NCI-H526 treated with DMSO at 0.1 percent for 48 hours (cell line): ENCODE results near the gene RPS15.
A peak's percentile ranks its signal among the peaks of the same experiment; 100 is the strongest.
"Not testable (repeated sequence)": the region's sequence is repeated elsewhere in the genome, so short reads cannot be mapped to it uniquely, and the experiment has no call there.

Experiments used
- DNase-seq: peaks from one replicate; lab custom pipeline; 2025; lab: John Stamatoyannopoulos, UW

RPS15 gene

GRCh38 chr19:1470305-1471009 is 32.3 kb downstream of the RPS15 start:
- DNase-seq = no peak

GRCh38 chr19:1471010-1471514 is 32.9 kb downstream of the RPS15 start:
- no peak for DNase-seq

- DNase-seq = no peak
Measured at GRCh38 chr19:1471515-1472160, 33.4 kb downstream of the RPS15 start.

GRCh38 chr19:1472231-1473084 is 34.3 kb downstream of the RPS15 start:
- DNase-seq = no peak

DNA sequence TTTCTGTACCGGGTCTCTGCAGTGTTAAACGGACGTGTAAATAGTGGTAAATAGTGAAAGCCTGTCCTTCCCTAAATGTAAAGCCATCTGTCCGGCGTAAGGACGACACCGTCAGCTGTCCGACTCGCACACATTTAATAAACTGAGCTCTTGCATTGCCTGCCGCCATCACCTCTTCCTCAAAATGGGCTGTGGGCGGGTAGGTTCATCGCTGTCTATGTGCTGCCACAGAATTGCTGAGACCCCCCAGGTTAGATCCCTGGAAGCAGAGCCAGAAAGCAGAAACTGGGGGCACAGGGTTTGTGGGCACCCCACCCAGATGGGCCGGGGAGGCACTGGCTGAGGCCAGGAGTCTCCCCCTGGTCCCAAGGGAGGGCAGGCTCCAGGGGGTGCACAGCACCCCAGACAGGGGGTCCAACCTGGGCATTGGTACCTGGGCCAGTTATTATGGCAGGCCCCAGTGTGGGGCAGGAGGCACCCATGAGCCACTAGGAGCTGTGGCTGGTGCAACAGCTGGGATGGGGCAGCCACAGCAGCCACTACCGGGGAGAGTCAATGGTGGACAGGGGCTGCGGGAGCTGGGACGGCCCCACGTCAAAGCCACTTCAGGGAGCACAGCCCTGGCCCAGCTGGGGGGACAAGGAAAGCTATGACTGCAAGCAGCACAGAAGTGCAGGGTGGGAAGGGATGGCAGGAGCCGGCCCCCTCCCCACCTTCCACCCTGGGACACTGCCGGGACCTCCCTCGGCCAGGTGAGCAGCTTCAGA is 35.1 kb downstream of the RPS15 start:
- no peak for DNase-seq

DNA sequence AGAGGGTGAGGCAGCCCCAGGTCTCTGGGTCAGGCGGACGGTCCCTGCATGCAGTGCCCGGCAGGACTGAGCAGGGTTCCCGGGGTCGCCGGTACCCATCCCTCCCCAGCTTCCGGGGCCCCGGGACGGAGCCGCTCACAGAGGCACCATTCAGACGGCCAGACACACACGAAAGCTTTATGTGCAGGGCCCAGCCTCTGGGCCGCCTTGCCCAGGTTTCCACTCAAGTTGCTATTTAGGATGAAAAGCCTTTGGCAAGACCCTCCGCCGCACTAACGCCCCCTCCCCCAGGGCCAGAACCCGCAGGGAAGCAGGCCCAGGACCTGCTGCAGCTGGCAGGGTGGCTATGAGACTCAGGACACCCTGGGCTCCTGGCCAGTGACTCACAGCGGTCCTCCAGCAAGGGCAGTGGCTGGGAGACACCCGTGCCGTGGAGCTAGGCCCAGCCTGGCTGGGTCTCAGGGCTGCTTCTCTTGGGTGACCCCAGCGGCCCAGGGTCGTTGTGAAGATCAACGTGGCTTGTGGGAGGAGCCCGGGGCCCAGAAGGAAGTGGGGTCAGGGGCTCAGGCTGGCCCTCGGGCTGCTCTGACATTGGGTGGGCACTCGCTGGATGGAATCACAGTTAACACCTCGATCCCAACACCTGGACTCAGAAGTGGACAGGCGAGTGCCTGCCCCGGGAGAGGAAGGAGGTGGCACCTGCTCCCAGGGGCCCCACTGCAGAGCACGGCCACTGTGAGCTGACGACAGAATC is 36.0 kb downstream of the RPS15 start:
- DNase-seq = no peak

GRCh38 chr19:1474765-1475351 is 36.7 kb downstream of the RPS15 start:
- DNase-seq = no peak

DNA sequence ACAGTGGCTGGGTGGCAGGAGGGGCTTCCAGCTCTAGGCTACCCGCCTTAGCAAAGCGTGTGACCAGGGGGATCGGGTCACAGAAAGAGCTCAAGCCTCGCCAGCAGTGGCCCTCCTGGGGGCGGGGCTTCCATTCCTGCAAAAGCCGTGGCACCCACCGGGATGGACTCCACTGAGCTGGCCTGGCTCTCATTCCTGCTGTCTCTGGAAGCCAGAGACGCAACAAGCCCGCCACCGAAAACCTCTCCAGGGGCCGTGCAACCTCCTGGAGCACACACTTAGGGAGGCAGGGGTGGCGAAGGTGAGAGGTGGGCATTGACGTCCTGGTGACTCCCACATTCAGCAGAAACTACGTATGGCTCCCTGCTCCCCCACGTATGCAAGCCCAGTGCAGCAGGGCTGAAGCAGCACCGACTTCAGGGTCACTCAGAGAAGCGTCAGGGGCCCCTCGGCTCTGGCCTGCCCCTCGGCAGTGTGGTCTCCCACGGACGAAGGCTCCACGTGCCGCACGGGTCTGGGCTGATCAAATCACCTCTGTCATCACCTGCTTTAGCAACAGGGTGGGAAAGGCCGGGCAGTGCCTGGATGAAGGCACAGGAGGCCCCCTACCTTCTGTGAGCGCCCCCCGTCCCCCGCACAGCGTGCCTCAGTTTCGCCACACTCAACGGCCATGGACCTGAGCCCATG is 37.7 kb downstream of the RPS15 start:
- DNase-seq = no peak

DNA sequence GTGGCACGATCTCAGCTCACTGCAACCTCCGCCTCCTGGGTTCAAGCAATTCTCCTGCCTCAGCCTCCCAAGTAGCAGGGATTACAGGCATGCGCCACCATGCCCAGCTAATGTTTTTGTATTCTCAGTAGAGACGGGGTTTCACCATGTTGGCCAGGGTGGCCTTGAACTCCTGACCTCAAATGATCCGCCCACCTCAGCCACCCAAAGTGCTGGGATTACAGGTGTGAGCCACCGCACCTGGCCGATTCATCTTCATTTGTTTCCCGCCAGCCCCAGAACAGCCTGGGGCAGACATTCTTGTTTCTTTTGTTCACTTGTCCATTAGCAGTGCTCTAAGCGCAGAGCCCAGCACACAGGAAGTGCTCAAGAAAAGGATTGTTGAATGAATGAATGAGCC is 38.9 kb downstream of the RPS15 start:
- not testable (repeated sequence) for DNase-seq

GRCh38 chr19:1478934-1479707 is 40.9 kb downstream of the RPS15 start, which contains the start of gene C19orf25:
Gene C19orf25 (minus strand): TSS chr19:1479215. CDS start chr19:1478903, 312 bp downstream.
- peak; percentile 51 for DNase-seq

DNA sequence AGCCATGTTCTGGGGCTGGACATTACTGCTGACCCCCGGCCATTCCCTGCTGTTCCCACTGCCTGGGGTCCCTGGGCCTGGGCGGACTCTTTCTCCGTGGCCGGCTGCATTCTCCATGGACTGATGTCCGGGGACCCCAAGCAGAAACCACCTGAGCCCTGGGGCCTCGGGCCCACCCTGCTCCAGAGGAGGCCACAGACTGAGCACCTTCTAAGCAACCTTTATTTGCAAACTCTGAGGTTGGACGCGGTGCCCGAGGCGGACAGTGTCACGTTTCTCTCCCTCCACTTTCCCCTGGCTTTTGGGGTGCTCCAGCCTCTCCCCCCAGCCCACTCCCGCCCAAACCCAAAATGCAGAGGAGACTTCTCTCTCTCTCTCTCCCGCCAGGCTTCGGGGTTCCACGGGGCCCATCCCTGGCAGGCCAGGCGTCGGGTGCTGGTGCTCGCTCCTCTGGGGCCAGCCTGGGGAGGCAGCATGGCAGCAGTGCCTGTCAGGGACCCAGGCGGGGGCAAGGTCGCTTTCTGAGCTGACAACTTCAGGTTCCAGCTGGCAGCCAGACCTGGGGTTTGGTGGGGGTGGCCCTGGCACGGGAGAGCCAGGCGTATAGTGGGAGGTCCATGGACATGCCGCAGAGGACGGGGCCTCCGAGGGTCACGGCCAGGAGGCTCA is 43.2 kb downstream of the RPS15 start:
- no peak for DNase-seq

DNA sequence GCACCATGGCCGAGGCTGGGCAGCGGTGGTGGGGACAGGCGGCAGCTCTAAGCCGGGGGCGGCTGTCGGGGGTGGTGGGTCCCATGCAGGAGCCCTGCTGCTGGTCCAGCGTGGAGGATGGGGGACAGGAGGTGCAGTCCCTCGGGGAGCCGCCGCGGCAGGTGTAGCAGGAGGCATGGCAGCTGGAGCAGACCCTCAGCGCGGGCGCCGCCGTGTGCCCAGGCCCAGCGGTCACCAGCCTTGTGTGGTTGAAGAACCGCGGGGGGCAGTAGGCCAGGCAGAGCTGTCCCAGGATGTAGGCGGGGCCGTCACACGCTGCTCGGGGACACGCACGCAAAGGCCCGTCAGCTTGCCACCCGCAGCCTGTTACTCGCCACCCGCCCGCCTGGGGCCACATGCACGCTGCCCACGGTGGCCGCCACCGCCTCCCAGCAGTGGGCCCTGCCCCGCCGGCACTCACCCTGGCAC is 43.7 kb downstream of the RPS15 start:
- DNase-seq = no peak

- DNase-seq = no peak
Measured at GRCh38 chr19:1482361-1483130, 44.4 kb downstream of the RPS15 start.

DNA sequence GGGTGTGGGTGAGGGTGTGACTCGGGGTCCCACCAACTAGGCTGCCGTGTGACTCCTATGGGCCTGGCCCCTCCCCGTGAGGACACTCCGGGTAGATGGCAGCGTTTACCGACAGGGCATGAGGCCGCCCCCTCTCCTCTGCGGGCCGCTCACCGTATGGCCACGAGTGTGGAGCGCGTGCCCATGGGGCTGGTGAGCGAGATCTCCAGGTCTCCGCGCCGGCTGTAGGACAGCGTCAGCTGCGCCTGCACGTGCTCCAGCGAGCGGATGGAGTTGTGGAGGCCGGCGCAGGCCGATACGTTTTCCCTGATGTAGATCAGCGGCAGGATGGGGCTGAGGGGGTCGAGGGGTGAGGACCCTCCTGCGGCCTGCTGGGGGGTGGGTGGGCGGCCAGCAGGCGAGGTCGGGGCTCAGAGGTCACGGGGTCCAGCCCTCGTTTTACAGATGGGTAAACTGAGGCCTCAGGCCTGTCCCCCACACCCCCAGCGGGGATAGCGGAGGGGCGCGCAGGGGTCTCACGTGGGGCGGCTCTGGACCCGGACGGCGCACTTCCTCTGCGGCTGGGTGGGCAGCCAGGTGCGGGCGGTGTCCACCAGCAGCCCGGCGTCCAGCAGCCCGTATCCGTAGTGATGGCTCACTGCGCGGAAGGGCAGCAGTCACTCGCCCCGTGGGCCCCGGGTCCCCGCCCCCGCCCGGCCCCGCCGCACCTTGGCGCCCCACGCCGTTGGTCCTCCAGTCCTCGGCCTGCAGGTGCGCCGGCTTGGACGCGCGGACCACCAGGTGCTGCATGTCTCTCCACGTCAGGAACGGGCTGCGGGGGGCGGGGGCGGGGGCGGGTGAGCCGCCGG is 45.2 kb downstream of the RPS15 start:
- no peak for DNase-seq

DNA sequence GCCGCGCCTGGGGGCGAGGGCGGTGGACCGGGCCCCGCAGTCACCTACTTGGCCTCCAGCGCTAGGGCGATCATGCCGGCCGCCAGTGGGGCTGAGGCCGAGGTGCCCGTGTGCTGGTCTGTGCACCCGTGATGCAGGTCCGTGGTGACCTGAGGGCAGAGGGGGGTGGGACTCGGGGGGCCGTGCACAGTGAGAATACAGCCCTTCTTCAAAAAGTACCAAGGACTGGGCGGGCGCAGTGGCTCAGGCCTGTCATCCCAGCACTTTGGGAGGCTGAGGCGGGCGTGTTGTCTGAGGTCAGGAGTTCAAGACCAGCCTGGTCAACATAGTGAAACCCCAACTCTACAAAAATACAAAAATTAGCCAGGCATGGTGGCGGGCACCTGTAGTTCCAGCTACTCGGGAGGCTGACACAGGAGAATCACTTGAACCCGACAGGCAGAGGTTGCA is 45.8 kb downstream of the RPS15 start:
- DNase-seq = no peak

DNA sequence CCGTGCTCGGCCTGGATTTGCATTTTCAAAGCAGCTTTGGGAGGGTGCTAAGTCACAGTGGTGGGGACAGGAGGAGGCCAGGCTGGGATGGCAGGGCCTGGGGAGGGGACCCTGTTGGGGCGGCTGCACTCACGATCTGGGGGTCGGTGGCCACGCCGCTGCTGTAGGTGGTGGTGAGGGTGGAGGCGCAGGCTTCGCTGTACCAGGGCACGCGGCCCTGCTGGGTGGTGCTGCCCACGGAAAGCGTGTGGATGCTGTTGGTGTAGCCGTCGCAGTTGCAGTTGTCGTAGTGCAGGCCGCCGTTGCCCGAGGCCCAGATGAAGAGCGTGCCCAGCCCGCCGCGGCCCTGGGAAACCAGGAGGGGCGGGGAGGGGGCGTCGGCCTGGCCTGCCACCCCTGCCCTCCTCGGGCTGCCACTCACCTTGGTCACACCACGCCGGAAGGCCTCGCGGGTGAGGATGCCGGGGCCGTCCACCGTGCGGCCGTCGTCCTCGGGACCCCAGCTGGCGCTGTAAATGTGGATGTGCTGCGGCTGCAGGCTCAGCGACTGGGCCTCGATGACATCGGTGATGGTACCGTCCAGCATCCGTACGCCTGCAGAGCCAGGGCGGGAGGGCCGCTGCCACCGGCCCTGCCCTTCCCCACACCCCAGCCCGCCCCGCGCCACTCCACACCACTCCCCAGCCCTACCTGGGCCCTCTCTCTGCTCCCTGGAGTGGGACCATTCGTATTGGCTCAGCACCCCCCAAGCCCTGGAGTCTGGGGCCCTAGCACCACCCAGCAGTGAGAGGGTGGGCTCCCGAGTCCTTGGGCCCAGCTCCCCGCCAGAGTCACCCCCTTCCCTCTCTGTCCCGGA is 48.8 kb downstream of the RPS15 start:
- DNase-seq = no peak
